ENCODE data around the gene TMEM233.

GRCh38 chr12:119620490-119620889 is 26.9 kb downstream of the TMEM233 start:
- TF ChIP-seq CTCF (IDR thresholded peaks at IDR 0.05; ENCODE audit: control extremely low read depth in 1 of 3, insufficient read depth in 1 of 3, low read depth in 1 of 3, low read length in 3 of 3) (no peak), POLR2AphosphoS5 (IDR thresholded peaks at IDR 0.05; ENCODE audit: low read depth, low read length) (no peak), POLR2A (IDR thresholded peaks at IDR 0.05; ENCODE audit: control extremely low read depth in 1 of 2, low read depth in 2 of 2, low read length in 2 of 2) (no peak), BCL11A (IDR thresholded peaks at IDR 0.05; ENCODE audit: low read depth in 2 of 2, low read length in 2 of 2) (no peak), CREB1 (IDR thresholded peaks at IDR 0.05) (no peak), EZH2 (IDR thresholded peaks at IDR 0.05; ENCODE audit: low read depth, low read length, severe bottlenecking) (no peak), KDM1A (IDR thresholded peaks at IDR 0.05; ENCODE audit: borderline replicate concordance, low read length) (no peak), CBX8 (IDR thresholded peaks at IDR 0.05; ENCODE audit: borderline replicate concordance, low read depth, low read length) (no peak), CHD1 (IDR thresholded peaks at IDR 0.05; ENCODE audit: low read depth, low read length) (no peak), SIN3A (conservative IDR thresholded peaks at IDR 0.05 in 1 of 2, IDR thresholded peaks at IDR 0.05 in 1 of 2; ENCODE audit: low read depth in 1 of 2, low read length in 2 of 2) (no peak), EP300 (IDR thresholded peaks at IDR 0.05; ENCODE audit: borderline replicate concordance in 1 of 2, low read depth in 2 of 2, low read length in 2 of 2) (no peak)
